Panc1 (cell line): ENCODE data around the gene ANO6. TPM values are rescaled to one million over a fixed set of nuclear protein-coding genes. Genes with fewer than 3 reads are reported as not detected.
A peak's percentile ranks its signal among the peaks of the same experiment; 100 is the strongest.

Experiments used
- ATAC-seq: fragments of 200-7000 bp; cut with Tn5 transposase; 2 replicates; pipeline ENCODE4 v1.9.1; 2020; ENCODE audit warnings: mild to moderate bottlenecking, moderate library complexity
- BruUV-seq: library from RNA; stranded (reverse); fragments of 400-500 nt; replicated peaks from 2 replicates; lab custom pipeline; 2021; lab: Mats Ljungman, UMichigan
- CTCF ChIA-PET: fragments of 300-600 bp; sonication (Branson Sonifier 250); formaldehyde crosslinking; loops from one replicate; lab custom pipeline; 2022; ENCODE audit warnings: antibody characterized with exemption; lab: Charles Lee
- POLR2A ChIA-PET: fragments of 300-600 bp; sonication (Branson Sonifier 250); formaldehyde crosslinking; loops from one replicate; lab custom pipeline; 2022; ENCODE audit warnings: antibody characterized with exemption; lab: Charles Lee
- DNase-seq: peaks from one replicate; pipeline ENCODE4 v3.0.0-alpha.2; 2010; ENCODE audit warnings: low read depth, low spot score
- H3K27ac ChIP-seq: 2 replicates; pipeline ENCODE4 v1.5.1; 2011; ENCODE audit warnings: mild to moderate bottlenecking, low read length, inconsistent platforms
- H3K27me3 ChIP-seq: fragments of 200-500 bp; sonication (Bioruptor generic); 2 replicates; pipeline ENCODE4 v1.6.0; 2014; ENCODE audit warnings: low read length, inconsistent platforms; ENCODE audit not compliant: control insufficient read depth, insufficient read depth
- H3K36me3 ChIP-seq: fragments of 200-500 bp; sonication (Bioruptor generic); 2 replicates; pipeline ENCODE4 v1.5.1; 2014; ENCODE audit warnings: inconsistent platforms, mild to moderate bottlenecking, low read length, moderate library complexity; ENCODE audit not compliant: control insufficient read depth, insufficient read depth
- H3K4me1 ChIP-seq: 2 replicates; pipeline ENCODE4 v1.5.1; 2011; ENCODE audit warnings: inconsistent platforms, mild to moderate bottlenecking, low read length, moderate library complexity; ENCODE audit not compliant: control insufficient read depth, insufficient read depth
- H3K4me3 ChIP-seq, 2 experiments: 2 replicates each; pipeline ENCODE4 v1.5.1; 2011 to 2012; ENCODE audit warnings: low read depth in 2 of 2, low read length in 2 of 2, mild to moderate bottlenecking in 2 of 2, inconsistent platforms in 1 of 2, moderate library complexity in 1 of 2
- H3K9me3 ChIP-seq: fragments of 200-500 bp; sonication (Bioruptor generic); 2 replicates; pipeline ENCODE4 v1.5.1; 2014; ENCODE audit warnings: low read depth, mild to moderate bottlenecking, inconsistent platforms, low read length, moderate library complexity; ENCODE audit not compliant: control insufficient read depth, insufficient read depth
- CTCF ChIP-seq: fragments of 450-650 bp; IDR thresholded peaks from 2 replicates; pipeline ENCODE4 v1.5.1; 2017; ENCODE audit warnings: mild to moderate bottlenecking
- POLR2AphosphoS5 ChIP-seq: IDR thresholded peaks from 2 replicates; pipeline ENCODE4 v1.6.1; 2012; ENCODE audit warnings: mild to moderate bottlenecking, low read depth, low read length, moderate library complexity
- REST ChIP-seq, 2 experiments: IDR thresholded peaks; 2 replicates each; pipeline ENCODE4 v1.6.1; 2011 to 2012; ENCODE audit warnings: low read depth in 2 of 2, control low read depth in 1 of 2, low read length in 1 of 2, mild to moderate bottlenecking in 1 of 2, moderate library complexity in 1 of 2; ENCODE audit not compliant: insufficient read depth in 1 of 2
- SIN3A ChIP-seq: IDR thresholded peaks from 2 replicates; pipeline ENCODE4 v1.6.1; 2012; ENCODE audit warnings: low read depth, mild to moderate bottlenecking, low read length, moderate library complexity, borderline replicate concordance; ENCODE audit not compliant: insufficient read depth
- TCF7L2 ChIP-seq: IDR thresholded peaks from 2 replicates; pipeline ENCODE4 v1.6.1; 2011; ENCODE audit warnings: mild to moderate bottlenecking, low read depth, low read length, inconsistent platforms
- in situ Hi-C: cut with HindIII; loops from 2 replicates; pipeline ENCODE4 v1.10.0; 2016; ENCODE audit warnings: low sequenced_read_pairs, low pct_unique_long_range_greater_than_20kb
- intact Hi-C: fragments of 100-400 bp; cut with micrococcal nuclease; formaldehyde crosslinking; loops from one replicate; pipeline ENCODE4 v1.10.0; 2022; ENCODE audit not compliant: unreplicated experiment
- total RNA-seq: library from RNA; stranded (reverse); gene quantifications from one replicate; pipeline ENCODE4 v1.2.1, GENCODE V29; 2021; ENCODE audit not compliant: unreplicated experiment

The ANO6 gene
- total RNA-seq, 1 experiment from 2014 or later, result 120 TPM

- BruUV-seq, result no TSS peak
- H3K4me3 ChIP-seq, result peak overlapping the region; percentile 80 to 85
- DNase-seq (no peak), ATAC-seq (no peak)
- peaks cover 2% of the 10 kb centered on the region; the same call in 1 of the 2 replicates for H3K36me3 ChIP-seq
- H3K27ac ChIP-seq, result peak overlapping the region; percentile 98
- intact Hi-C loops, result no loop called here
- H3K4me1 ChIP-seq, result peaks cover 29% of the 10 kb centered on the region
- in situ Hi-C loops, result no loop called here
- no peaks in the 10 kb centered on the region for H3K27me3 ChIP-seq
- no peaks in the 10 kb centered on the region for H3K9me3 ChIP-seq
- ChIA-PET POLR2A (interaction anchor here (1.6 kb wide), 1 partner anchor 27 kb away, joined by 3 read pairs; no protein-coding TSS in a partner anchor), CTCF (no interaction called here)
- TF ChIP-seq POLR2AphosphoS5, result no peak
- TF ChIP-seq CTCF, result no peak
- no peak for TF ChIP-seq TCF7L2
- no peak for TF ChIP-seq SIN3A
- TF ChIP-seq REST (IDR thresholded peaks at IDR 0.05; ENCODE audit: insufficient read depth in 1 of 2, low read depth in 2 of 2, low read length in 1 of 2), result no peak
Measured at GRCh38 chr12:45217846-45218245, 2.0 kb downstream of the ANO6 start.

- in situ Hi-C loops, result no loop called here
- TF ChIP-seq REST (IDR thresholded peaks at IDR 0.05; ENCODE audit: insufficient read depth in 1 of 2, low read depth in 2 of 2, low read length in 1 of 2) (no peak), TCF7L2 (no peak), CTCF (no peak), SIN3A (no peak), POLR2AphosphoS5 (no peak)
- CTCF ChIA-PET, result no interaction called here
- no peaks in the 10 kb centered on the region for H3K27me3 ChIP-seq
- DNase-seq (no peak), ATAC-seq (no peak)
- 0 out of 4 replicates have a peak overlapping the region, but pooled peaks of 1 of the 2 experiments have one; percentile 1 for H3K4me3 ChIP-seq
- intact Hi-C loops, result no loop called here
- H3K36me3 ChIP-seq, result peaks cover 2% of the 10 kb centered on the region; the same call in 1 of the 2 replicates
- H3K9me3 ChIP-seq, result no peaks in the 10 kb centered on the region
- H3K27ac ChIP-seq, result peak overlapping the region; percentile 77
- POLR2A ChIA-PET, result interaction anchor here (0.6 to 0.7 kb wide), 2 partner anchors 10 to 189 kb away, joined by 6 read pairs; no protein-coding TSS in a partner anchor
- H3K4me1 ChIP-seq, result peaks cover 39% of the 10 kb centered on the region
- BruUV-seq, result no TSS peak
Measured at GRCh38 chr12:45219621-45220020, 3.7 kb downstream of the ANO6 start.
